Tibial artery (tissue), 4 donors: ENCODE measurements around the gene NSUN6.

Experiments used
- DNase-seq, 2 donors: peaks; one replicate each; pipeline ENCODE4 v3.0.0-alpha.2; 2019
- H3K27ac ChIP-seq, 2 donors: fragments of 200-600 bp; sonication (generic) in 1 of 2; 1 replicate in 1 of 2; 2 replicates in 1 of 2; pipeline ENCODE4 v1.5.1; 2018 to 2019; ENCODE audit warnings: mild to moderate bottlenecking in 1 of 2
- H3K27me3 ChIP-seq, 2 donors: fragments of 200-600 bp; sonication (generic) in 1 of 2; one replicate each; pipeline versions ENCODE4 v1.5.1 to v1.6.0; 2016 to 2019
- H3K36me3 ChIP-seq, 3 donors: fragments of 200-600 bp; sonication (generic) in 2 of 3; one replicate each; pipeline ENCODE4 v1.5.1; 2016 to 2019; ENCODE audit warnings: mild to moderate bottlenecking in 2 of 3
- H3K4me1 ChIP-seq, 4 donors: fragments of 200-600 bp; sonication (generic) in 2 of 4; 1 replicate in 3 of 4; 2 replicates in 1 of 4; pipeline ENCODE4 v1.5.1; 2016 to 2019
- H3K4me3 ChIP-seq, 2 donors: fragments of 200-600 bp; sonication (generic) in 1 of 2; 1 replicate in 1 of 2; 2 replicates in 1 of 2; pipeline ENCODE4 v1.5.1; 2018 to 2019; ENCODE audit warnings: mild to moderate bottlenecking in 2 of 2
- H3K9me3 ChIP-seq, 3 donors: fragments of 200-600 bp; sonication (generic) in 1 of 3; one replicate each; pipeline ENCODE4 v1.5.1; 2016 to 2019
- intact Hi-C: fragments of 100-400 bp; cut with DNase I; formaldehyde crosslinking; loops from one replicate; pipeline ENCODE4 v1.15.0; 2023; ENCODE audit warnings: low total_unique reads
- TF ChIP-seq, protein P1 (sequence below), 2 experiments: fragments of 200-600 bp in 1 of 2; fragments of 450-650 bp in 1 of 2; IDR thresholded peaks; one replicate each; pipeline ENCODE4 v1.5.1; 2017 to 2019; ENCODE audit warnings: antibody characterized with exemption in 2 of 2, mild to moderate bottlenecking in 1 of 2, moderate library complexity in 1 of 2

NSUN6 gene

GRCh38 chr10:18681366-18681765 lies 30.0 kb upstream of the NSUN6 start:
- peaks cover 2 to 11% (median 4%) of the 10 kb centered on the region in 3 donors for H3K36me3 ChIP-seq
- no peak for DNase-seq
- H3K27me3 ChIP-seq = no peaks in the 10 kb centered on the region
- no peaks in the 10 kb centered on the region for H3K4me1 ChIP-seq
- H3K27ac ChIP-seq = no peak overlapping the region
- TF ChIP-seq, protein P1, sequence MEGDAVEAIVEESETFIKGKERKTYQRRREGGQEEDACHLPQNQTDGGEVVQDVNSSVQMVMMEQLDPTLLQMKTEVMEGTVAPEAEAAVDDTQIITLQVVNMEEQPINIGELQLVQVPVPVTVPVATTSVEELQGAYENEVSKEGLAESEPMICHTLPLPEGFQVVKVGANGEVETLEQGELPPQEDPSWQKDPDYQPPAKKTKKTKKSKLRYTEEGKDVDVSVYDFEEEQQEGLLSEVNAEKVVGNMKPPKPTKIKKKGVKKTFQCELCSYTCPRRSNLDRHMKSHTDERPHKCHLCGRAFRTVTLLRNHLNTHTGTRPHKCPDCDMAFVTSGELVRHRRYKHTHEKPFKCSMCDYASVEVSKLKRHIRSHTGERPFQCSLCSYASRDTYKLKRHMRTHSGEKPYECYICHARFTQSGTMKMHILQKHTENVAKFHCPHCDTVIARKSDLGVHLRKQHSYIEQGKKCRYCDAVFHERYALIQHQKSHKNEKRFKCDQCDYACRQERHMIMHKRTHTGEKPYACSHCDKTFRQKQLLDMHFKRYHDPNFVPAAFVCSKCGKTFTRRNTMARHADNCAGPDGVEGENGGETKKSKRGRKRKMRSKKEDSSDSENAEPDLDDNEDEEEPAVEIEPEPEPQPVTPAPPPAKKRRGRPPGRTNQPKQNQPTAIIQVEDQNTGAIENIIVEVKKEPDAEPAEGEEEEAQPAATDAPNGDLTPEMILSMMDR (IDR thresholded peaks at IDR 0.05) = no peak
- no peaks in the 10 kb centered on the region for H3K9me3 ChIP-seq
- H3K4me3 ChIP-seq = no peak overlapping the region
- intact Hi-C loops = no loop called here

- TF ChIP-seq, protein P1 (IDR thresholded peaks at IDR 0.05) = no peak
Measured at GRCh38 chr10:18680754-18681153, 29.4 kb upstream of the NSUN6 start.

DNA sequence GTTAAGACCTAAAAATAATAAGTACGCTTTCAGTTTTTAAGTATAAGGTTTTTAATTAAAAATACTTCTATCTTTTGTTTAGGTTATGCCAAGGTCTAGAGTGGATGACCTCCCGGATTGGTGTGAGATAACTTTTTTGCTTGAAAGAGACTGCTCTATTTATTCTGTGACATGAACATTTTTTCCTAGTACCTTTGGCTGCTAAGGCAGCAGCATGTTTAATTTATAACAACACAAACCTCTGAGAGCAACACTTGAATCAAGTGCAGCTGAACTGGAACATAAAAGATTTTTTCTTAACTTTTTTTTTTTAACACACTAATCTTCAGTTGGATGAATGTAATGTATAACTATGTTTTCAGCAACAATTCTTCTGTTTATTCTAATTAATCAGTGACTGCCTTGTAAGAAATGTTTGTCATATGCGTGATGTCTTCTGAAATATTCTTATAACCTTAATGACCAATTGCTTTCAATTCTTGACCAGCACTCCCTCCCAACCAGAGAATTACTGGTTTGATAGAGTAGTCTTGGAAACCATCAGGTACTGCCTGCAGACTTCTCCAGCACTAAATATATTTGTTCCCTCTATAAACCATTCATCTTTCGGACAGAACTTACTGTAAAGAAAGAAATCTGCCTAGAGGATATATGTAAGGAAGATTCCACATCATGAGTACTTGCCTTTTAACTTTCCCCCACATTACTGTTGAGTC lies 23.9 kb upstream of the NSUN6 start:
- H3K4me1 ChIP-seq = no peaks in the 10 kb centered on the region
- no peaks in the 10 kb centered on the region for H3K27me3 ChIP-seq
- no peaks in the 10 kb centered on the region for H3K9me3 ChIP-seq
- intact Hi-C loops = no loop called here
- H3K27ac ChIP-seq = no peak overlapping the region
- DNase-seq = no peak
- TF ChIP-seq, protein P1 (IDR thresholded peaks at IDR 0.05) = no peak
- peaks cover 45 to 47% (median 47%) of the 10 kb centered on the region in 3 donors for H3K36me3 ChIP-seq
- no peak overlapping the region for H3K4me3 ChIP-seq

More at GRCh38 chr10:18680754-18681153, 29.4 kb upstream of the NSUN6 start:
- intact Hi-C loops = no loop called here
- H3K4me3 ChIP-seq = no peak overlapping the region
- no peaks in the 10 kb centered on the region for H3K9me3 ChIP-seq
- H3K36me3 ChIP-seq = peaks cover 7 to 12% (median 8%) of the 10 kb centered on the region in 3 donors
- no peaks in the 10 kb centered on the region for H3K4me1 ChIP-seq
- H3K27me3 ChIP-seq = no peaks in the 10 kb centered on the region
- no peak overlapping the region for H3K27ac ChIP-seq
- no peak for DNase-seq

DNA sequence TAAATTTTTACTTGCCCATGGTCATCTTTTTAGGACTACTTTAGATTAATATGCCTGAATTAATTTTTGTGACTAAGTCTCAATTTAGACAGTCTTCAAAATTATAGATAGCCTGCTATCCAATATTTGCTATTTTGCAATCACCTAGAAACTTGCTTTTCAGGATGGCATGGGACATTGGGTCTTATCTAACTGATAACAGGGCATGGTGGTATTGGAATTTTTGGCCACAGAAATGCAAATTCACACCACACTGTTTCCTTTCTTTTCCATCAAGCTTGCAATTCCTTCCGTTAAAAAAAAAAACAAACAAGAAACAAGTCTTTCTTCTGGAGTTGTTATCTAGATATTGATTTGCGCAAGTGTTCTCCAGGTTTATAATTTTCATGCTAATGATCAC lies 16.6 kb upstream of the NSUN6 start:
- Histone ChIP-seq H3K27ac (no peak overlapping the region), H3K4me1 (peaks cover 0 to 16% (median 4%) of the 10 kb centered on the region in 4 donors), H3K9me3 (no peaks in the 10 kb centered on the region), H3K27me3 (no peaks in the 10 kb centered on the region), H3K4me3 (no peak overlapping the region), H3K36me3 (peaks cover 15 to 46% (median 43%) of the 10 kb centered on the region in 3 donors)
- no peak for DNase-seq
- intact Hi-C loops = no loop called here
- TF ChIP-seq, protein P1 (IDR thresholded peaks at IDR 0.05) = no peak

DNA sequence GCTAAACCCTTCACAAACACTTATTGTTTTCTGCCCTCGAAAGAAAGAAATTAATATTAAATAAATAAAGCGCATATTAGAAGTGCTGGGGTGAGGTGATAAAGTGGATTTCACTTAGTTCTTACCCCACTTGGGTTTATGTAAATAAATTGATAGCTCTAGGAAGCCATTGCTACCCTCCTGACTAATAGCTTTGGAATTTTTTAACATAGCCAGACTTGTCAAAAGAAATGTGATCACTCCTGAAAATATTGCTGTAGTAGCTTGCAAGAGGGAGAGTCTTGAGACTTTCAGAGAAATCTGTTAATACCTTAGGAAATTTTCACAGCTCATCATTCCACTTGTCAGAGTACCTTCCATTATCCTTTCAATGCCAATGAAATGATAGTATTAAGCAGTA lies 15.4 kb upstream of the NSUN6 start:
- intact Hi-C loops = no loop called here

More for the DNA sequence above, 15.4 kb upstream of the NSUN6 start:
- TF ChIP-seq, protein P1 (IDR thresholded peaks at IDR 0.05) = no peak
- H3K9me3 ChIP-seq = no peaks in the 10 kb centered on the region
- H3K36me3 ChIP-seq = peaks cover 7 to 43% (median 40%) of the 10 kb centered on the region in 3 donors
- H3K4me3 ChIP-seq = no peak overlapping the region
- no peaks in the 10 kb centered on the region for H3K27me3 ChIP-seq
- H3K4me1 ChIP-seq = peaks cover 0 to 28% (median 6%) of the 10 kb centered on the region in 4 donors
- no peak overlapping the region for H3K27ac ChIP-seq
- DNase-seq = no peak
